ENCODE data around the gene DIAPH2.

Gene DIAPH2

GRCh38 chrX:97498093-97498492 lies 813.5 kb downstream of the DIAPH2 start:
- H3K36me3 ChIP-seq (ENCODE audit: control insufficient read depth in 2 of 2, insufficient read depth in 1 of 2, low read length in 2 of 2) = no peaks in the 10 kb centered on the region
- no peak for TF ChIP-seq ZNF837 (tag by site-specific recombination; IDR thresholded peaks at IDR 0.05)
- TF ChIP-seq, protein P1, sequence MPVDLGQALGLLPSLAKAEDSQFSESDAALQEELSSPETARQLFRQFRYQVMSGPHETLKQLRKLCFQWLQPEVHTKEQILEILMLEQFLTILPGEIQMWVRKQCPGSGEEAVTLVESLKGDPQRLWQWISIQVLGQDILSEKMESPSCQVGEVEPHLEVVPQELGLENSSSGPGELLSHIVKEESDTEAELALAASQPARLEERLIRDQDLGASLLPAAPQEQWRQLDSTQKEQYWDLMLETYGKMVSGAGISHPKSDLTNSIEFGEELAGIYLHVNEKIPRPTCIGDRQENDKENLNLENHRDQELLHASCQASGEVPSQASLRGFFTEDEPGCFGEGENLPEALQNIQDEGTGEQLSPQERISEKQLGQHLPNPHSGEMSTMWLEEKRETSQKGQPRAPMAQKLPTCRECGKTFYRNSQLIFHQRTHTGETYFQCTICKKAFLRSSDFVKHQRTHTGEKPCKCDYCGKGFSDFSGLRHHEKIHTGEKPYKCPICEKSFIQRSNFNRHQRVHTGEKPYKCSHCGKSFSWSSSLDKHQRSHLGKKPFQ (tag by site-specific recombination; IDR thresholded peaks at IDR 0.05) = no peak
- no peak for TF ChIP-seq ZNF274 (IDR thresholded peaks at IDR 0.05; ENCODE audit: low read length)
- TF ChIP-seq ZNF274 (tag by site-specific recombination; IDR thresholded peaks at IDR 0.05; ENCODE audit: borderline replicate concordance) = no peak
- no peak for TF ChIP-seq YY2 (tag by site-specific recombination; IDR thresholded peaks at IDR 0.05)
- no peak for TF ChIP-seq ZBTB48 (tag by site-specific recombination; IDR thresholded peaks at IDR 0.05)
- TF ChIP-seq, protein P2, sequence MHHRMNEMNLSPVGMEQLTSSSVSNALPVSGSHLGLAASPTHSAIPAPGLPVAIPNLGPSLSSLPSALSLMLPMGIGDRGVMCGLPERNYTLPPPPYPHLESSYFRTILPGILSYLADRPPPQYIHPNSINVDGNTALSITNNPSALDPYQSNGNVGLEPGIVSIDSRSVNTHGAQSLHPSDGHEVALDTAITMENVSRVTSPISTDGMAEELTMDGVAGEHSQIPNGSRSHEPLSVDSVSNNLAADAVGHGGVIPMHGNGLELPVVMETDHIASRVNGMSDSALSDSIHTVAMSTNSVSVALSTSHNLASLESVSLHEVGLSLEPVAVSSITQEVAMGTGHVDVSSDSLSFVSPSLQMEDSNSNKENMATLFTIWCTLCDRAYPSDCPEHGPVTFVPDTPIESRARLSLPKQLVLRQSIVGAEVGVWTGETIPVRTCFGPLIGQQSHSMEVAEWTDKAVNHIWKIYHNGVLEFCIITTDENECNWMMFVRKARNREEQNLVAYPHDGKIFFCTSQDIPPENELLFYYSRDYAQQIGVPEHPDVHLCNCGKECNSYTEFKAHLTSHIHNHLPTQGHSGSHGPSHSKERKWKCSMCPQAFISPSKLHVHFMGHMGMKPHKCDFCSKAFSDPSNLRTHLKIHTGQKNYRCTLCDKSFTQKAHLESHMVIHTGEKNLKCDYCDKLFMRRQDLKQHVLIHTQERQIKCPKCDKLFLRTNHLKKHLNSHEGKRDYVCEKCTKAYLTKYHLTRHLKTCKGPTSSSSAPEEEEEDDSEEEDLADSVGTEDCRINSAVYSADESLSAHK (tag by site-specific recombination; IDR thresholded peaks at IDR 0.05) = no peak
- no peak for TF ChIP-seq ZNF768 (tag by site-specific recombination; IDR thresholded peaks at IDR 0.05)
- no peak for TF ChIP-seq ZNF366 (tag by site-specific recombination; conservative IDR thresholded peaks at IDR 0.05)
- TF ChIP-seq KLF17 (tag by site-specific recombination; IDR thresholded peaks at IDR 0.05) = no peak
- TF ChIP-seq, protein P3, sequence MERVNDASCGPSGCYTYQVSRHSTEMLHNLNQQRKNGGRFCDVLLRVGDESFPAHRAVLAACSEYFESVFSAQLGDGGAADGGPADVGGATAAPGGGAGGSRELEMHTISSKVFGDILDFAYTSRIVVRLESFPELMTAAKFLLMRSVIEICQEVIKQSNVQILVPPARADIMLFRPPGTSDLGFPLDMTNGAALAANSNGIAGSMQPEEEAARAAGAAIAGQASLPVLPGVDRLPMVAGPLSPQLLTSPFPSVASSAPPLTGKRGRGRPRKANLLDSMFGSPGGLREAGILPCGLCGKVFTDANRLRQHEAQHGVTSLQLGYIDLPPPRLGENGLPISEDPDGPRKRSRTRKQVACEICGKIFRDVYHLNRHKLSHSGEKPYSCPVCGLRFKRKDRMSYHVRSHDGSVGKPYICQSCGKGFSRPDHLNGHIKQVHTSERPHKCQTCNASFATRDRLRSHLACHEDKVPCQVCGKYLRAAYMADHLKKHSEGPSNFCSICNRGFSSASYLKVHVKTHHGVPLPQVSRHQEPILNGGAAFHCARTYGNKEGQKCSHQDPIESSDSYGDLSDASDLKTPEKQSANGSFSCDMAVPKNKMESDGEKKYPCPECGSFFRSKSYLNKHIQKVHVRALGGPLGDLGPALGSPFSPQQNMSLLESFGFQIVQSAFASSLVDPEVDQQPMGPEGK (tag by site-specific recombination; IDR thresholded peaks at IDR 0.05) = no peak
- TF ChIP-seq ZNF394 (tag by site-specific recombination; IDR thresholded peaks at IDR 0.05; ENCODE audit: borderline replicate concordance) = no peak
- ChIA-PET POLR2A (no interaction called here), CTCF (no interaction called here)
- H3K27ac ChIP-seq (ENCODE audit: extremely low read depth, low read depth, low read length) = no peak overlapping the region
- no peaks in the 10 kb centered on the region for H3K4me1 ChIP-seq (ENCODE audit: control insufficient read depth, insufficient read depth, low read length)
- H3K4me3 ChIP-seq (ENCODE audit: low read depth, low read length) = no peak overlapping the region
- no peaks in the 10 kb centered on the region; the same call in 1 of the 2 replicates for H3K9me3 ChIP-seq (ENCODE audit: control insufficient read depth, insufficient read depth, low read depth, low read length)

DNA sequence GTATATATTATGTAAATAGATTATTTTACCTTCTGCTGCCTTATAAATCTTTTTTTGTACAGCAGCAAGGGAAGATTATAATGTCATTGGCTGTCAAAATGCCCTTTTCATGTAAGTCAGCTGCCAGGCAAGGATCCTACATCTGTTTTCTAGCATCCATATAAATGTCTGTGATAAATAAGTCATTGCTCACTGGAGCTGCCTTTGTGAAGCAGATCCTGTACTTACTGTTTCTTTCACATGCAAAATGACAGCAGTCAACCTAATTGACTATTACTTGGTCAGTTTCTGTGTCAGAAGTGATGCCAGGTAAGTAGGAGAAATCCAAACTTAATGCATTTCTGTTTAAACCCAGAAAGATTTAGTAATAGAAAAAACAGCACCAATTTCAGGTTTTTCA lies 819.8 kb downstream of the DIAPH2 start:
- POLR2A ChIA-PET = no interaction called here
- Histone ChIP-seq H3K4me3 (ENCODE audit: low read depth, low read length) (no peak overlapping the region), H3K36me3 (ENCODE audit: control insufficient read depth in 2 of 2, insufficient read depth in 1 of 2, low read length in 2 of 2) (no peaks in the 10 kb centered on the region), H3K9me3 (ENCODE audit: control insufficient read depth, insufficient read depth, low read depth, low read length) (no peaks in the 10 kb centered on the region; the same call in 1 of the 2 replicates), H3K4me1 (ENCODE audit: control insufficient read depth, insufficient read depth, low read length) (no peaks in the 10 kb centered on the region), H3K27ac (ENCODE audit: extremely low read depth, low read depth, low read length) (no peak overlapping the region)
- no peak for TF ChIP-seq ZNF48 (tag by site-specific recombination; IDR thresholded peaks at IDR 0.05)
- TF ChIP-seq ZNF654 (tag by site-specific recombination; IDR thresholded peaks at IDR 0.05; ENCODE audit: low read depth) = no peak
- no peak for TF ChIP-seq ZNF10 (tag by site-specific recombination; IDR thresholded peaks at IDR 0.05)
- no peak for TF ChIP-seq ZNF416 (tag by site-specific recombination; IDR thresholded peaks at IDR 0.05)
- CTCF ChIA-PET = no interaction called here

All from HEK293 (cell line).